HEK293 (cell line): ENCODE data around the gene ERCC1.

Experiments used
- HIC1 ChIP-seq: fragments of 450-650 bp; formaldehyde crosslinking; IDR thresholded peaks from 2 replicates; pipeline ENCODE4 v1.5.1; 2016; ENCODE audit warnings: missing biosample characterization, missing genetic modification characterization
- KLF8 ChIP-seq: fragments of 450-650 bp; formaldehyde crosslinking; IDR thresholded peaks from 2 replicates; pipeline ENCODE4 v1.5.1; 2016; ENCODE audit warnings: missing biosample characterization, missing genetic modification characterization
- MEIS1 ChIP-seq: sonication (generic); formaldehyde crosslinking; IDR thresholded peaks from 2 replicates; pipeline ENCODE4 v1.8.1; 2022; ENCODE audit warnings: missing genetic modification reagents, mild to moderate bottlenecking, borderline replicate concordance
- REST ChIP-seq: fragments of 450-650 bp; formaldehyde crosslinking; IDR thresholded peaks from 2 replicates; pipeline ENCODE4 v1.5.1; 2016; ENCODE audit warnings: missing biosample characterization, missing genetic modification characterization
- SCRT1 ChIP-seq: fragments of 450-650 bp; formaldehyde crosslinking; IDR thresholded peaks from 2 replicates; pipeline ENCODE4 v1.5.1; 2016; ENCODE audit warnings: missing biosample characterization, missing genetic modification characterization, borderline replicate concordance
- SP7 ChIP-seq: fragments of 450-650 bp; formaldehyde crosslinking; IDR thresholded peaks from 2 replicates; pipeline ENCODE4 v1.5.1; 2016; ENCODE audit warnings: missing biosample characterization, missing genetic modification characterization
- TCF7L2 ChIP-seq: IDR thresholded peaks from 2 replicates; pipeline ENCODE4 v1.6.1; 2011; ENCODE audit warnings: low read depth, mild to moderate bottlenecking, inconsistent platforms, low read length, moderate library complexity, borderline replicate concordance
- ZBTB49 ChIP-seq: fragments of 450-650 bp; formaldehyde crosslinking; IDR thresholded peaks from 2 replicates; pipeline ENCODE4 v1.5.1; 2016; ENCODE audit warnings: missing biosample characterization, missing genetic modification characterization, low read depth
- ZFHX2 ChIP-seq: fragments of 450-650 bp; formaldehyde crosslinking; conservative IDR thresholded peaks from 2 replicates; pipeline ENCODE4 v1.5.1; 2016; ENCODE audit warnings: missing biosample characterization, missing genetic modification characterization
- ZNF133 ChIP-seq: fragments of 450-650 bp; formaldehyde crosslinking; IDR thresholded peaks from 2 replicates; pipeline ENCODE4 v1.5.1; 2016; ENCODE audit warnings: missing biosample characterization, missing genetic modification characterization
- ZNF138 ChIP-seq: fragments of 450-650 bp; formaldehyde crosslinking; IDR thresholded peaks from 2 replicates; pipeline ENCODE4 v1.5.1; 2016; ENCODE audit warnings: missing biosample characterization, missing genetic modification characterization, borderline replicate concordance
- ZNF155 ChIP-seq: fragments of 450-650 bp; formaldehyde crosslinking; IDR thresholded peaks from 2 replicates; pipeline ENCODE4 v1.5.1; 2016; ENCODE audit warnings: missing biosample characterization, missing genetic modification characterization
- ZNF16 ChIP-seq: fragments of 450-650 bp; formaldehyde crosslinking; IDR thresholded peaks from 2 replicates; pipeline ENCODE4 v1.5.1; 2016; ENCODE audit warnings: low read depth, missing biosample characterization, missing genetic modification characterization
- ZNF221 ChIP-seq: fragments of 450-650 bp; formaldehyde crosslinking; IDR thresholded peaks from 2 replicates; pipeline ENCODE4 v1.5.1; 2017; ENCODE audit warnings: missing biosample characterization, missing genetic modification characterization, borderline replicate concordance
- ZNF311 ChIP-seq: fragments of 450-650 bp; formaldehyde crosslinking; IDR thresholded peaks from 2 replicates; pipeline ENCODE4 v1.5.1; 2017; ENCODE audit warnings: missing biosample characterization, missing genetic modification characterization, borderline replicate concordance
- ZNF404 ChIP-seq: fragments of 450-650 bp; formaldehyde crosslinking; IDR thresholded peaks from 2 replicates; pipeline ENCODE4 v1.5.1; 2017; ENCODE audit warnings: missing biosample characterization, missing genetic modification characterization
- ZNF433 ChIP-seq: fragments of 450-650 bp; formaldehyde crosslinking; IDR thresholded peaks from 2 replicates; pipeline ENCODE4 v1.5.1; 2016; ENCODE audit warnings: missing biosample characterization, missing genetic modification characterization, low read depth
- ZNF449 ChIP-seq: fragments of 450-650 bp; formaldehyde crosslinking; IDR thresholded peaks from 2 replicates; pipeline ENCODE4 v1.5.1; 2017; ENCODE audit warnings: missing biosample characterization, mild to moderate bottlenecking, missing genetic modification characterization, moderate library complexity
- ZNF514 ChIP-seq: fragments of 450-650 bp; formaldehyde crosslinking; IDR thresholded peaks from 2 replicates; pipeline ENCODE4 v1.5.1; 2016; ENCODE audit warnings: missing biosample characterization, missing genetic modification characterization
- ZNF580 ChIP-seq: fragments of 450-650 bp; formaldehyde crosslinking; IDR thresholded peaks from 2 replicates; pipeline ENCODE4 v1.5.1; 2016; ENCODE audit warnings: missing biosample characterization, missing genetic modification characterization
- ZNF596 ChIP-seq: fragments of 450-650 bp; IDR thresholded peaks from 2 replicates; pipeline ENCODE4 v1.5.0; 2018; ENCODE audit warnings: missing biosample characterization, mild to moderate bottlenecking, missing genetic modification characterization, moderate library complexity
- ZNF664 ChIP-seq: fragments of 450-650 bp; formaldehyde crosslinking; IDR thresholded peaks from 2 replicates; pipeline ENCODE4 v1.5.1; 2016; ENCODE audit warnings: missing biosample characterization, missing genetic modification characterization
- ZNF747 ChIP-seq: fragments of 450-650 bp; formaldehyde crosslinking; IDR thresholded peaks from 2 replicates; pipeline ENCODE4 v1.5.1; 2016; ENCODE audit warnings: missing biosample characterization, missing genetic modification characterization
- ZNF792 ChIP-seq: fragments of 450-650 bp; formaldehyde crosslinking; IDR thresholded peaks from 2 replicates; pipeline ENCODE4 v1.5.1; 2016; ENCODE audit warnings: missing biosample characterization, missing genetic modification characterization
- ZSCAN18 ChIP-seq: fragments of 450-650 bp; formaldehyde crosslinking; IDR thresholded peaks from 2 replicates; pipeline ENCODE4 v1.5.1; 2016; ENCODE audit warnings: missing biosample characterization, missing genetic modification characterization
- ZSCAN4 ChIP-seq: fragments of 450-650 bp; formaldehyde crosslinking; IDR thresholded peaks from 2 replicates; pipeline ENCODE4 v1.5.1; 2017; ENCODE audit warnings: missing biosample characterization, missing genetic modification characterization

ERCC1 gene

GRCh38 chr19:45404557-45405434 lies 18.9 kb downstream of the ERCC1 start, which contains the start of gene PPP1R13L (continued):
- TF ChIP-seq ZNF514 (tag by site-specific recombination) (no peak), ZNF221 (tag by site-specific recombination) (no peak), ZNF133 (tag by site-specific recombination) (no peak), ZNF404 (tag by site-specific recombination) (no peak), SP7 (peak; percentile 16; the same call in 1 of the 2 replicates), MEIS1 (CRISPR knock-in tag) (no peak), ZSCAN18 (tag by site-specific recombination) (no peak), TCF7L2 (no peak; the same call in 1 of the 2 replicates), SCRT1 (tag by site-specific recombination) (0 out of 2 replicates have a peak, but pooled peaks have one; percentile 19), ZNF747 (tag by site-specific recombination) (no peak), ZNF449 (tag by site-specific recombination) (no peak), HIC1 (tag by site-specific recombination) (no peak), ZNF596 (tag by site-specific recombination) (no peak), REST (tag by site-specific recombination) (no peak), ZNF664 (0 out of 2 replicates have a peak, but pooled peaks have one; percentile 7), KLF8 (peak; percentile 52; the same call in 1 of the 2 replicates), ZNF433 (tag by site-specific recombination) (no peak), ZNF155 (no peak), ZSCAN4 (tag by site-specific recombination) (peak; percentile 17; the same call in 1 of the 2 replicates), ZNF16 (tag by site-specific recombination) (no peak), ZNF792 (tag by site-specific recombination) (no peak), ZNF311 (tag by site-specific recombination) (no peak), ZBTB49 (tag by site-specific recombination) (no peak), ZFHX2 (no peak), ZNF580 (tag by site-specific recombination) (peak; percentile 92), ZNF138 (tag by site-specific recombination) (no peak)
